HepG2 (cell line): Measurements from ENCODE around the gene PSMD3. TPM values are rescaled to one million over a fixed set of nuclear protein-coding genes. Genes with fewer than 3 reads are reported as not detected.

Source experiments
- DR1 ChIP-seq: sonication (generic); formaldehyde crosslinking; IDR thresholded peaks from 2 replicates; pipeline ENCODE4 v1.8.0; 2021; ENCODE audit warnings: mild to moderate bottlenecking, missing genetic modification reagents, inconsistent platforms
- FIP1L1 ChIP-seq: fragments of 200-400 bp; formaldehyde crosslinking; IDR thresholded peaks from 2 replicates; pipeline ENCODE4 v1.6.1; 2018; ENCODE audit warnings: low read depth, mild to moderate bottlenecking, low read length, moderate library complexity, borderline replicate concordance; ENCODE audit not compliant: insufficient read depth
- MTA3 ChIP-seq: sonication (generic); formaldehyde crosslinking; IDR thresholded peaks from 2 replicates; pipeline ENCODE4 v1.4.0; 2020; ENCODE audit warnings: missing genetic modification reagents
- NR3C1 ChIP-seq: sonication (generic); formaldehyde crosslinking; IDR thresholded peaks from 2 replicates; pipeline ENCODE4 v1.4.0; 2020; ENCODE audit warnings: missing genetic modification reagents
- PLRG1 ChIP-seq: fragments of 450-650 bp; conservative IDR thresholded peaks from 2 replicates; pipeline ENCODE4 v1.6.1; 2016
- RAD51 ChIP-seq: fragments of 450-650 bp; IDR thresholded peaks from 2 replicates; pipeline ENCODE4 v1.6.1; 2016; ENCODE audit warnings: borderline replicate concordance
- SIN3A ChIP-seq: IDR thresholded peaks from 2 replicates; pipeline ENCODE4 v1.6.1; 2011; ENCODE audit warnings: low read depth, mild to moderate bottlenecking, control low read depth, low read length, borderline replicate concordance
- ZBTB8A ChIP-seq: sonication (generic); formaldehyde crosslinking; IDR thresholded peaks from 2 replicates; pipeline ENCODE4 v1.4.0; 2020; ENCODE audit warnings: mild to moderate bottlenecking, low read depth, missing genetic modification reagents, borderline replicate concordance
- ZNF788 ChIP-seq: sonication (generic); formaldehyde crosslinking; IDR thresholded peaks from 2 replicates; pipeline ENCODE4 v1.5.0; 2020; ENCODE audit warnings: mild to moderate bottlenecking, missing genetic modification reagents, borderline replicate concordance
- ZSCAN31 ChIP-seq: sonication (generic); formaldehyde crosslinking; IDR thresholded peaks from 2 replicates; pipeline ENCODE4 v1.5.0; 2020; ENCODE audit warnings: low read depth, mild to moderate bottlenecking, missing genetic modification reagents
- polyA plus RNA-seq, 8 experiments: library from polyadenylated mRNA; depleted of rRNA in 3 of 8; stranded (reverse) in 7 of 8; unstranded in 1 of 8; fragments of >200 nt; fragmentation: Illumina TruSeq in 4 of 8; extraction: Trizol in 4 of 8; gene quantifications; 2 replicates each; pipeline versions ENCODE4 v1.2.1 to v1.2.3, GENCODE V29; 2011 to 2016; ENCODE audit warnings: low read depth in 4 of 8, missing spikeins in 1 of 8, mixed read lengths in 1 of 8; ENCODE audit not compliant: insufficient read depth in 1 of 8
- total RNA-seq, 5 experiments: library from RNA; depleted of rRNA; stranded (reverse); fragments of >200 nt; fragmentation: Illumina TruSeq; extraction: Trizol; gene quantifications; 2 replicates each; pipeline ENCODE4 v1.2.3, GENCODE V29; 2016; ENCODE audit warnings: low read depth in 1 of 5
- TF ChIP-seq, protein P1 (sequence below): sonication (generic); formaldehyde crosslinking; IDR thresholded peaks from 2 replicates; pipeline ENCODE4 v1.9.0; 2021; ENCODE audit warnings: mild to moderate bottlenecking, missing genetic modification reagents
- TF ChIP-seq, protein P2 (sequence below): sonication (generic); formaldehyde crosslinking; IDR thresholded peaks from 2 replicates; pipeline ENCODE4 v1.4.0; 2020; ENCODE audit warnings: low read depth, mild to moderate bottlenecking, missing genetic modification reagents
- TF ChIP-seq, protein P3 (sequence below): sonication (generic); formaldehyde crosslinking; IDR thresholded peaks from 2 replicates; pipeline ENCODE4 v1.8.0; 2022; ENCODE audit warnings: missing genetic modification reagents, mild to moderate bottlenecking, borderline replicate concordance
- TF ChIP-seq, protein P4 (sequence below): sonication (generic); formaldehyde crosslinking; IDR thresholded peaks from 2 replicates; pipeline ENCODE4 v1.4.0; 2020; ENCODE audit warnings: mild to moderate bottlenecking, missing genetic modification reagents
- TF ChIP-seq, protein P5 (sequence below): sonication (generic); formaldehyde crosslinking; IDR thresholded peaks from 2 replicates; pipeline ENCODE4 v1.4.0; 2020; ENCODE audit warnings: mild to moderate bottlenecking, missing genetic modification reagents, borderline replicate concordance

The PSMD3 gene
- total and polyA plus RNA-seq, 2 of the 13 experiments (the other 11 are each of a cell fraction or from before 2014, with no cell fraction given), result 97.4 to 146 TPM

DNA sequence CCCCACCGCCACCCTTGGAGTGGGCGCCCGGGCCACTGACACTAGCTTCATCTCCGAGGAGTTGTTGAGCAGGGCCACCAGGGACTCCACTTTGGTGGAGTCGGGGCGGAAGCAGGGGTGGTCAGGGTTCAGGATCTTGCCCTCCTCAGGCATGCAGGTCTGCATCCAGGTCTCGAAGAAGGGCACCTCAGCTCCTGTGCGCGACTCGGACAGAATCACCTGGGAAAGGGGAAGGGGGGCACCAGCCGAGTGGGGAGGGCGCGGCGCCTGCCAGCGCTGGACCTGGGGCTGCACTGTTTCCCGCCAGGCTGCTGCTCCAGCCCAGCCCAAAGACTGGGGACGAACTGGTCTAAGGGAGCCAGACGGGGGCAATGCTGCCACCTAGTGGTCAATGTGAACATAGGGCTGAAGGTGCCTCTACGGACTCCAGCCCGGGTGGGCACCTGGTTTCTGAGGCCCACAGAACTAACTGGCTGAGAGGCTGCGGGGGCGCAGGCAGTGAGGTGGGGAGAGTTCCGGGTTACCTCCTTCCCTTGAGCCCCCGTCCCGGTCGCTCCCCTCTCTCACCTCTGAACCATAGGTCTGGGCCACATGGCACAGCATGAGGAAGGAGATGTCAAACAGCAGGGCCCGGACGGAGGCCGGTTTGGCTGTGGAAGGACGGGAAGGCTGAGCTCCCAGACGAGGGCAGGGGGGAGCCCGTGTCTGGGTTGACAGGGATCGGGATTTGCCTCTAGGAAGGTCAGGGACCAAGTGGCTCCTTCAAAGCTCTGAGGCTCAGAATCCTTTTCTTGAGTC lies 46.4 kb downstream of the PSMD3 start (continued):
- TF ChIP-seq, protein P1, sequence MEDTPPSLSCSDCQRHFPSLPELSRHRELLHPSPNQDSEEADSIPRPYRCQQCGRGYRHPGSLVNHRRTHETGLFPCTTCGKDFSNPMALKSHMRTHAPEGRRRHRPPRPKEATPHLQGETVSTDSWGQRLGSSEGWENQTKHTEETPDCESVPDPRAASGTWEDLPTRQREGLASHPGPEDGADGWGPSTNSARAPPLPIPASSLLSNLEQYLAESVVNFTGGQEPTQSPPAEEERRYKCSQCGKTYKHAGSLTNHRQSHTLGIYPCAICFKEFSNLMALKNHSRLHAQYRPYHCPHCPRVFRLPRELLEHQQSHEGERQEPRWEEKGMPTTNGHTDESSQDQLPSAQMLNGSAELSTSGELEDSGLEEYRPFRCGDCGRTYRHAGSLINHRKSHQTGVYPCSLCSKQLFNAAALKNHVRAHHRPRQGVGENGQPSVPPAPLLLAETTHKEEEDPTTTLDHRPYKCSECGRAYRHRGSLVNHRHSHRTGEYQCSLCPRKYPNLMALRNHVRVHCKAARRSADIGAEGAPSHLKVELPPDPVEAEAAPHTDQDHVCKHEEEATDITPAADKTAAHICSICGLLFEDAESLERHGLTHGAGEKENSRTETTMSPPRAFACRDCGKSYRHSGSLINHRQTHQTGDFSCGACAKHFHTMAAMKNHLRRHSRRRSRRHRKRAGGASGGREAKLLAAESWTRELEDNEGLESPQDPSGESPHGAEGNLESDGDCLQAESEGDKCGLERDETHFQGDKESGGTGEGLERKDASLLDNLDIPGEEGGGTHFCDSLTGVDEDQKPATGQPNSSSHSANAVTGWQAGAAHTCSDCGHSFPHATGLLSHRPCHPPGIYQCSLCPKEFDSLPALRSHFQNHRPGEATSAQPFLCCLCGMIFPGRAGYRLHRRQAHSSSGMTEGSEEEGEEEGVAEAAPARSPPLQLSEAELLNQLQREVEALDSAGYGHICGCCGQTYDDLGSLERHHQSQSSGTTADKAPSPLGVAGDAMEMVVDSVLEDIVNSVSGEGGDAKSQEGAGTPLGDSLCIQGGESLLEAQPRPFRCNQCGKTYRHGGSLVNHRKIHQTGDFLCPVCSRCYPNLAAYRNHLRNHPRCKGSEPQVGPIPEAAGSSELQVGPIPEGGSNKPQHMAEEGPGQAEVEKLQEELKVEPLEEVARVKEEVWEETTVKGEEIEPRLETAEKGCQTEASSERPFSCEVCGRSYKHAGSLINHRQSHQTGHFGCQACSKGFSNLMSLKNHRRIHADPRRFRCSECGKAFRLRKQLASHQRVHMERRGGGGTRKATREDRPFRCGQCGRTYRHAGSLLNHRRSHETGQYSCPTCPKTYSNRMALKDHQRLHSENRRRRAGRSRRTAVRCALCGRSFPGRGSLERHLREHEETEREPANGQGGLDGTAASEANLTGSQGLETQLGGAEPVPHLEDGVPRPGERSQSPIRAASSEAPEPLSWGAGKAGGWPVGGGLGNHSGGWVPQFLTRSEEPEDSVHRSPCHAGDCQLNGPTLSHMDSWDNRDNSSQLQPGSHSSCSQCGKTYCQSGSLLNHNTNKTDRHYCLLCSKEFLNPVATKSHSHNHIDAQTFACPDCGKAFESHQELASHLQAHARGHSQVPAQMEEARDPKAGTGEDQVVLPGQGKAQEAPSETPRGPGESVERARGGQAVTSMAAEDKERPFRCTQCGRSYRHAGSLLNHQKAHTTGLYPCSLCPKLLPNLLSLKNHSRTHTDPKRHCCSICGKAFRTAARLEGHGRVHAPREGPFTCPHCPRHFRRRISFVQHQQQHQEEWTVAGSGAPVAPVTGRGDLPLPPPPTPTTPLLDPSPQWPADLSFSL (CRISPR knock-in tag), result no peak
- TF ChIP-seq DR1 (CRISPR knock-in tag), result no peak
- TF ChIP-seq ZSCAN31, result no peak
- TF ChIP-seq SIN3A, result no peak
- TF ChIP-seq, protein P2, sequence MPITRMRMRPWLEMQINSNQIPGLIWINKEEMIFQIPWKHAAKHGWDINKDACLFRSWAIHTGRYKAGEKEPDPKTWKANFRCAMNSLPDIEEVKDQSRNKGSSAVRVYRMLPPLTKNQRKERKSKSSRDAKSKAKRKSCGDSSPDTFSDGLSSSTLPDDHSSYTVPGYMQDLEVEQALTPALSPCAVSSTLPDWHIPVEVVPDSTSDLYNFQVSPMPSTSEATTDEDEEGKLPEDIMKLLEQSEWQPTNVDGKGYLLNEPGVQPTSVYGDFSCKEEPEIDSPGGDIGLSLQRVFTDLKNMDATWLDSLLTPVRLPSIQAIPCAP (CRISPR knock-in tag), result no peak
- TF ChIP-seq, protein P3, sequence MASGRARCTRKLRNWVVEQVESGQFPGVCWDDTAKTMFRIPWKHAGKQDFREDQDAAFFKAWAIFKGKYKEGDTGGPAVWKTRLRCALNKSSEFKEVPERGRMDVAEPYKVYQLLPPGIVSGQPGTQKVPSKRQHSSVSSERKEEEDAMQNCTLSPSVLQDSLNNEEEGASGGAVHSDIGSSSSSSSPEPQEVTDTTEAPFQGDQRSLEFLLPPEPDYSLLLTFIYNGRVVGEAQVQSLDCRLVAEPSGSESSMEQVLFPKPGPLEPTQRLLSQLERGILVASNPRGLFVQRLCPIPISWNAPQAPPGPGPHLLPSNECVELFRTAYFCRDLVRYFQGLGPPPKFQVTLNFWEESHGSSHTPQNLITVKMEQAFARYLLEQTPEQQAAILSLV (CRISPR knock-in tag), result no peak
- no peak for TF ChIP-seq MTA3
- no peak for TF ChIP-seq NR3C1 (CRISPR knock-in tag)
- no peak for TF ChIP-seq FIP1L1
- TF ChIP-seq, protein P4, sequence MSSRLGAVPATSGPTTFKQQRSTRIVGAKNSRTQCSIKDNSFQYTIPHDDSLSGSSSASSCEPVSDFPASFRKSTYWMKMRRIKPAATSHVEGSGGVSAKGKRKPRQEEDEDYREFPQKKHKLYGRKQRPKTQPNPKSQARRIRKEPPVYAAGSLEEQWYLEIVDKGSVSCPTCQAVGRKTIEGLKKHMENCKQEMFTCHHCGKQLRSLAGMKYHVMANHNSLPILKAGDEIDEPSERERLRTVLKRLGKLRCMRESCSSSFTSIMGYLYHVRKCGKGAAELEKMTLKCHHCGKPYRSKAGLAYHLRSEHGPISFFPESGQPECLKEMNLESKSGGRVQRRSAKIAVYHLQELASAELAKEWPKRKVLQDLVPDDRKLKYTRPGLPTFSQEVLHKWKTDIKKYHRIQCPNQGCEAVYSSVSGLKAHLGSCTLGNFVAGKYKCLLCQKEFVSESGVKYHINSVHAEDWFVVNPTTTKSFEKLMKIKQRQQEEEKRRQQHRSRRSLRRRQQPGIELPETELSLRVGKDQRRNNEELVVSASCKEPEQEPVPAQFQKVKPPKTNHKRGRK (CRISPR knock-in tag), result no peak
- no peak for TF ChIP-seq ZNF788 (CRISPR knock-in tag)
- TF ChIP-seq RAD51, result no peak
- no peak for TF ChIP-seq ZBTB8A (CRISPR knock-in tag)
- TF ChIP-seq, protein P5, sequence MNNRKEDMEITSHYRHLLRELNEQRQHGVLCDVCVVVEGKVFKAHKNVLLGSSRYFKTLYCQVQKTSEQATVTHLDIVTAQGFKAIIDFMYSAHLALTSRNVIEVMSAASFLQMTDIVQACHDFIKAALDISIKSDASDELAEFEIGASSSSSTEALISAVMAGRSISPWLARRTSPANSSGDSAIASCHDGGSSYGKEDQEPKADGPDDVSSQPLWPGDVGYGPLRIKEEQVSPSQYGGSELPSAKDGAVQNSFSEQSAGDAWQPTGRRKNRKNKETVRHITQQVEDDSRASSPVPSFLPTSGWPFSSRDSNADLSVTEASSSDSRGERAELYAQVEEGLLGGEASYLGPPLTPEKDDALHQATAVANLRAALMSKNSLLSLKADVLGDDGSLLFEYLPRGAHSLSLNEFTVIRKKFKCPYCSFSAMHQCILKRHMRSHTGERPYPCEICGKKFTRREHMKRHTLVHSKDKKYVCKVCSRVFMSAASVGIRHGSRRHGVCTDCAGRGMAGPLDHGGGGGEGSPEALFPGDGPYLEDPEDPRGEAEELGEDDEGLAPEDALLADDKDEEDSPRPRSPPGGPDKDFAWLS (CRISPR knock-in tag), result no peak
- no peak for TF ChIP-seq PLRG1
